Astrocyte of the cerebellum (primary cell): ENCODE results near the gene CAMK4.
A peak's percentile ranks its signal among the peaks of the same experiment; 100 is the strongest.

Experiments
- DNase-seq: peaks from one replicate; pipeline ENCODE4 v3.0.0-alpha.2; 2011; ENCODE audit warnings: low read depth
- H3K4me3 ChIP-seq: 2 replicates; pipeline ENCODE4 v1.5.1; 2011; ENCODE audit warnings: mild to moderate bottlenecking, low read depth, low read length, moderate library complexity
- in situ Hi-C: cut with HindIII; loops from 2 replicates; pipeline ENCODE4 v1.10.0; 2017; ENCODE audit warnings: low sequenced_read_pairs
- TF ChIP-seq, protein P1 (sequence below): IDR thresholded peaks from 2 replicates; pipeline ENCODE4 v1.5.1; 2012; ENCODE audit warnings: low read length, low read depth, moderate library complexity, mild to moderate bottlenecking; ENCODE audit errors: missing control alignments

CAMK4 gene

DNA sequence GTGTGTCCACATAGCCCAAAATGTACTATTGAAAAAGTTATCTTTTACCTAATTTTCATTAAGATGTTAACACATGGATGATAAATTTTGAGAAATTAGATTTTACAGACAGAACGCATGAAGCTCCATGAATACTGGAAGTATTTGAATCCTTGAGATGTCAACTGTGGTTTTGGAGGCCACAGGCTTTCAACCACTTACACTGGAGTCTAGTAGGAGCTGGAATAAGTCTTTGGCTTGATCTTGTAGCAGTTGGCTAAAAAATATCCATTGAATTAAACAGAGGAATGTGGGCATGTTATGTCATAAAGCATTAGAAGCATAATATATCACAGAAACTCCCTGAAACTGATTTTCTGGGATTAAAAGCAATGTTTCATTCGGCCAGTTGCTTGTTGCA lies 52.9 kb downstream of the CAMK4 start:
- no peak overlapping the region for H3K4me3 ChIP-seq
- in situ Hi-C loops = no loop called here
- peak; percentile 12 for DNase-seq
- TF ChIP-seq, protein P1, sequence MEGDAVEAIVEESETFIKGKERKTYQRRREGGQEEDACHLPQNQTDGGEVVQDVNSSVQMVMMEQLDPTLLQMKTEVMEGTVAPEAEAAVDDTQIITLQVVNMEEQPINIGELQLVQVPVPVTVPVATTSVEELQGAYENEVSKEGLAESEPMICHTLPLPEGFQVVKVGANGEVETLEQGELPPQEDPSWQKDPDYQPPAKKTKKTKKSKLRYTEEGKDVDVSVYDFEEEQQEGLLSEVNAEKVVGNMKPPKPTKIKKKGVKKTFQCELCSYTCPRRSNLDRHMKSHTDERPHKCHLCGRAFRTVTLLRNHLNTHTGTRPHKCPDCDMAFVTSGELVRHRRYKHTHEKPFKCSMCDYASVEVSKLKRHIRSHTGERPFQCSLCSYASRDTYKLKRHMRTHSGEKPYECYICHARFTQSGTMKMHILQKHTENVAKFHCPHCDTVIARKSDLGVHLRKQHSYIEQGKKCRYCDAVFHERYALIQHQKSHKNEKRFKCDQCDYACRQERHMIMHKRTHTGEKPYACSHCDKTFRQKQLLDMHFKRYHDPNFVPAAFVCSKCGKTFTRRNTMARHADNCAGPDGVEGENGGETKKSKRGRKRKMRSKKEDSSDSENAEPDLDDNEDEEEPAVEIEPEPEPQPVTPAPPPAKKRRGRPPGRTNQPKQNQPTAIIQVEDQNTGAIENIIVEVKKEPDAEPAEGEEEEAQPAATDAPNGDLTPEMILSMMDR = no peak

- H3K4me3 ChIP-seq = no peak overlapping the region
- DNase-seq = peak; percentile 3
- in situ Hi-C loops = no loop called here
- TF ChIP-seq, protein P1 = peak; percentile 77
Measured at GRCh38 chr5:111278858-111279504, 54.8 kb downstream of the CAMK4 start.

DNA sequence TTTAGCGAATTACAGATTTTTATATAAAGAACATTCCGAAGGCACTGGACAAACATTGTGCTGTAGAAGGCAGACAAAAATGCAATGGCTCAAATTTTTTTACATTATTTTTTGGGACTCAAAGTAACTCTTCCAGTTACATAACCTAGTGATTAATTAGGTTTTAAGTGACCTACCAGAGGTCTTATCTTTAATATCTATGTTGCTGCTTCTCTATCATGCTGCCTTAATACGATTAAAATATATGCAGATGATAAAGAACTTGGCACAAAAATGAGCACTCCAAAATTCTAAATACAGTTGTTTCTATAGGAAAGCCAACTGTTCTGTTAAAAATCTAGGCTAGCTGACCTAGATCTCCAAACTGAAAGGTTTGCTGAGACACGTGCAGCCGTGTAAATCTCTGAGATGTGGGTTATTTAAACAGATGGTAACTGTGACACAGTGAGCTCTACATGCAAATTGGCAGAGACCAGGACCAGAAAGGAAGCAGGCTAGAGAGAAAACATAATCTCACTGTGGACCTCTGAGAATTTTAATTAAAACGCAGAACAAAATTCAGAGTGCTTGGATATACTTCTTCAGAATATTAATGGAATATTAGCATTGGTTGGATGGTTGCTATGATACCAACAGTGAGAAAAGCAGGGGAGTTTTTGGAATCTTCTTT lies 56.2 kb downstream of the CAMK4 start:
- TF ChIP-seq, protein P1 = no peak
- no peak for DNase-seq
- no peak overlapping the region for H3K4me3 ChIP-seq
- in situ Hi-C loops = no loop called here

DNA sequence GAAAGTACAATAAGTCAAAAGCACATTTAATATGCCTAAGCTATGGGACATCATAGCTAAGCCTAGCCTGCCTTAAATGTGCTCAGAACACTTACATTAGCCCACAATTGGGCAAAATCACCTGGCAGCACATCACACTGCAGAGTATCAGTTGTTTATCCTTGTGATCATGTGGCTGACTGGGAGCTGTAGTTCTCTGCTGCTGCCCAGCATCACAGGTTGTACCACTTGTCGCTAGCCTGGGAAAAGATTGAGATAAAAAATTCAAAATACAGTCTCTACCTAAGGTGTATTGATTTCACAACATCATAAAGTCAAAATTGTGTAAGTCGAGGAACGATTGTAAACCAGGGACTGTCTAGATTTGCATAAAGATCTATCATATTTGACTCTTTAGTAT lies 58.6 kb downstream of the CAMK4 start:
- TF ChIP-seq, protein P1 = no peak
- no peak overlapping the region for H3K4me3 ChIP-seq
- in situ Hi-C loops = no loop called here
- no peak for DNase-seq

- no peak overlapping the region for H3K4me3 ChIP-seq
- in situ Hi-C loops = no loop called here
- TF ChIP-seq, protein P1 = no peak
- DNase-seq = no peak
Measured at GRCh38 chr5:111284825-111285224, 60.6 kb downstream of the CAMK4 start.

DNA sequence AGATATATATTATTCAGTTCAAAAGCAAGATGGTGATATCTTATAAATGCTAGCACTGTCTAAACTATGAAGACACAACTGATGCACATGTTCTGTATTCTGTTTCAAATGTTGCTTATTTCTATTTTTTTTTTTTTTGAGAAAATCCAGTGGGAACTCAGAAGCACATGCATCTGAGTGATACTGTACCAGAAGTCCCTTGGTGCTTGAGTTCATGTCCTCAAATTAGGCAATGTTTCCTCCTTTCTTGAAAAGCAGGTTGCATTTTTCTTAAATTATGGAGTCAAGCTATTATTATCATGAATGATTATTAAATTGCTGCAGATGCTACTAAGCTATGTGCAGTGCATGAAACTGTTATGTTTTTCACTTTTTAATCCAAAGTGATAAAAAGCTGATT lies 70.4 kb downstream of the CAMK4 start:
- DNase-seq = no peak
- in situ Hi-C loops = no loop called here
- no peak overlapping the region for H3K4me3 ChIP-seq
- TF ChIP-seq, protein P1 = no peak
